Measurements from ENCODE around the gene NDOR1.
A peak's percentile ranks its signal among the peaks of the same experiment; 100 is the strongest.

Gene NDOR1

GRCh38 chr9:137198051-137198901 lies 7.2 kb upstream of the NDOR1 start:
- DNase-seq (ENCODE audit: low read depth in 4 of 4, low spot score in 1 of 4), result no peak

GRCh38 chr9:137198902-137199283 lies 6.6 kb upstream of the NDOR1 start:
- DNase-seq (ENCODE audit: low read depth in 4 of 4, low spot score in 1 of 4), result no peak

GRCh38 chr9:137199411-137200121 lies 5.9 kb upstream of the NDOR1 start:
- DNase-seq (ENCODE audit: low read depth in 4 of 4, low spot score in 1 of 4), result no peak

- peak; percentile 87 to 99 (median 97) for DNase-seq (ENCODE audit: low read depth in 4 of 4, low spot score in 1 of 4)
Observed at GRCh38 chr9:137200311-137201204, 4.9 kb upstream of the NDOR1 start, which contains the start of gene TPRN. Gene TPRN, minus strand, starts transcription at chr9:137200741. Its CDS starts 30 bp downstream, at chr9:137200711.

GRCh38 chr9:137201205-137201868 lies 4.2 kb upstream of the NDOR1 start:
- DNase-seq (ENCODE audit: low read depth in 4 of 4, low spot score in 1 of 4), result no peak

GRCh38 chr9:137202966-137203365 lies 2.5 kb upstream of the NDOR1 start:
- DNase-seq (ENCODE audit: low read depth in 4 of 4, low spot score in 1 of 4), result no peak

GRCh38 chr9:137204731-137205125 lies 772 bp upstream of the NDOR1 start:
- DNase-seq (ENCODE audit: low read depth in 4 of 4, low spot score in 1 of 4), result no peak

- no peak for DNase-seq (ENCODE audit: low read depth in 4 of 4, low spot score in 1 of 4)
Observed at GRCh38 chr9:137206602-137207001, 1.1 kb downstream of the NDOR1 start.

GRCh38 chr9:137211532-137211931 lies 6.0 kb downstream of the NDOR1 start:
- DNase-seq (ENCODE audit: low read depth in 4 of 4, low spot score in 1 of 4), result no peak

- no peak for DNase-seq (ENCODE audit: low read depth in 4 of 4, low spot score in 1 of 4)
Observed at GRCh38 chr9:137212520-137212919, 7.0 kb downstream of the NDOR1 start.

- DNase-seq (ENCODE audit: low read depth in 4 of 4, low spot score in 1 of 4), result no peak
Observed at GRCh38 chr9:137213160-137214060, 7.9 kb downstream of the NDOR1 start.

GRCh38 chr9:137214620-137215019 lies 9.1 kb downstream of the NDOR1 start:
- DNase-seq (ENCODE audit: low read depth in 4 of 4, low spot score in 1 of 4), result no peak

- DNase-seq (ENCODE audit: low read depth in 4 of 4, low spot score in 1 of 4), result no peak
Observed at GRCh38 chr9:137215196-137215986, 9.9 kb downstream of the NDOR1 start.

- no peak for DNase-seq (ENCODE audit: low read depth in 4 of 4, low spot score in 1 of 4)
Observed at GRCh38 chr9:137216188-137216965, 10.9 kb downstream of the NDOR1 start.

GRCh38 chr9:137217276-137218211 lies 12.0 kb downstream of the NDOR1 start:
- DNase-seq (ENCODE audit: low read depth in 4 of 4, low spot score in 1 of 4), result no peak

- DNase-seq (ENCODE audit: low read depth in 4 of 4, low spot score in 1 of 4), result no peak
Observed at GRCh38 chr9:137218212-137218753, 12.8 kb downstream of the NDOR1 start.

- DNase-seq (ENCODE audit: low read depth in 4 of 4, low spot score in 1 of 4), result no peak
Observed at GRCh38 chr9:137218754-137219271, 13.3 kb downstream of the NDOR1 start.

Measured in stimulated activated CD4-positive, alpha-beta T cell treated with anti-CD3 and anti-CD28 coated beads, Interleukin-1b, Interleukin-23, amount 100 ng/mL, for 24 hours (primary cell).